KOPT-K1 (cell line): ENCODE data around the gene ERVV-1.
"Not testable (repeated sequence)": the region's sequence is repeated elsewhere in the genome, so short reads cannot be mapped to it uniquely, and the experiment has no call there.

Source experiments
- H3K27ac ChIP-seq: fragments of 200-600 bp; sonication (generic); 2 replicates; pipeline ENCODE4 v1.5.1; 2016; ENCODE audit warnings: antibody characterized with exemption, mild to moderate bottlenecking, low read depth, low read length; ENCODE audit not compliant: poor library complexity, severe bottlenecking
- H3K36me3 ChIP-seq: fragments of 200-600 bp; sonication (generic); 2 replicates; pipeline ENCODE4 v1.5.1; 2017; ENCODE audit warnings: antibody characterized with exemption, mild to moderate bottlenecking, low read length, moderate library complexity; ENCODE audit not compliant: insufficient read depth
- H3K9me3 ChIP-seq: fragments of 200-600 bp; sonication (generic); 2 replicates; pipeline ENCODE4 v1.5.1; 2017; ENCODE audit warnings: antibody characterized with exemption, low read length, mild to moderate bottlenecking; ENCODE audit not compliant: insufficient read depth, poor library complexity, severe bottlenecking

ERVV-1 gene, protein sequence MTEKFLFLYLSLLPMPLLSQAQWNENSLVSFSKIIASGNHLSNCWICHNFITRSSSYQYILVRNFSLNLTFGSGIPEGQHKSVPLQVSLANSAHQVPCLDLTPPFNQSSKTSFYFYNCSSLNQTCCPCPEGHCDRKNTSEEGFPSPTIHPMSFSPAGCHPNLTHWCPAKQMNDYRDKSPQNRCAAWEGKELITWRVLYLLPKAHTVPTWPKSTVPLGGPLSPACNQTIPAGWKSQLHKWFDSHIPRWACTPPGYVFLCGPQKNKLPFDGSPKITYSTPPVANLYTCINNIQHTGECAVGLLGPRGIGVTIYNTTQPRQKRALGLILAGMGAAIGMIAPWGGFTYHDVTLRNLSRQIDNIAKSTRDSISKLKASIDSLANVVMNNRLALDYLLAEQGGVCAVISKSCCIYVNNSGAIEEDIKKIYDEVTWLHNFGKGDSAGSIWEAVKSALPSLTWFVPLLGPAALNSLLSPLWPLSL

DNA sequence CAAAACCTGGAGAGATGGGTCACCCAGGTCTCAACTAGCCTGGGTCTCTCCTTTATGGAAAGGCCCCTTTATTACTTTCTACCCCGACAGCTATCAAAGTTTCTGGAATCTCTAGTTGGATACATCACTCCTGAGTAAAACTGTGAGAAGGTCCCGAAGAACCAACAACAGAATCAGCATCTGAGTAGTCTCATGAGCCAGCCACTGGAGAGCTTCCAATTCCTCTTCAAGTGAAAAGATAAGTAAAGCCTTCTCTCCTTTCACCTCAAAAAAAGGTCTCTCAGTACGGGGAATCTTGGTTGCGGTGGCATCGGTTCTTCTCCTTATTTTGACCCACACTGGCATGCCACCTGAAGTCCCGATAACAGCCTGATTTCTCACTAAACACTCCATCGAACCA lies at the start of gene ERVV-1:
Gene ERVV-1, plus strand, starts transcription at position 301 of the 400 bp plus-strand sequence. CDS start 170 bp downstream, outside the sequence.
- Histone ChIP-seq H3K9me3 (peaks cover 35% of the 10 kb centered on the region), H3K36me3 (no peaks in the 10 kb centered on the region), H3K27ac (no peak within 1 kb of the TSS)

DNA sequence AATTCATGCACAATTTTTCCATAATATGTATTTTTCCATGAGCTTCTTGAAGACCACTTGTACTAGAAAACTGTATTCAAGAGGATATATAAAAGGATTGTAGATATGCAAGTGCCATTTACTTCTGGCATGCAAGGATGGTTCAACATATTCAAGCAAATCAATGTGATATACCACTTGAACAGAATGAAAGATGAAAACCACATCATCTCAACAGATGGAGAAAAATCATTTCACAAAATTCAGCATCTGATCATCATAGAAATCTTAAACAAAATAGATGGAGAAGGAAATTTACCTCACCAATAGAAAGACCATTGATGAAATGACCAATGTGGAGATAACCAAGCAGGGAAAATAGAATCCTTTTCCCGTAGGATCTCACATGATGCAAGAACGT lies 45.9 kb upstream of the ERVV-1 start:
- Histone ChIP-seq H3K27ac (no peak overlapping the region), H3K36me3 (no peaks in the 10 kb centered on the region)

DNA sequence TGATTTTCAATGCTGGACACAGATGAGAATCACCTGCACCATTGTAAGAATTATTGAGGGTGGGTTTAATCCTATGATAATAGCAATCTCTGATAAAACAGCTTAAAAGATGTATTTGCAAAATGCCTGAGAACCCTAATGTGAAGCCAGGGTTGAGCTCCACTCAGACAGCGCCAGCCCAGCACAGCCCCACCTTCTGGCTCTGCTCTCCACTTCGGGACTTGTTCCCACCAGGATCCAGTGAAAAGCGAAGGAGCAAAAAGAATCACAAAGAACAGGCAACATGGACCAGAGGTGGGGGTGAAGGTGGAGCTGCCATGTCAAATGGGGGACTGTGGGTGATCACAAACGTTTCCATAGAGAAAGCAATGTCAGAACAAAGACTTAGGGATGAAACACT lies 32.4 kb upstream of the ERVV-1 start:
- Histone ChIP-seq H3K36me3 (no peaks in the 10 kb centered on the region), H3K27ac (no peak overlapping the region), H3K9me3 (peaks cover 22% of the 10 kb centered on the region)

More for the DNA sequence above, 45.9 kb upstream of the ERVV-1 start:
- peaks cover 39% of the 10 kb centered on the region for H3K9me3 ChIP-seq

DNA sequence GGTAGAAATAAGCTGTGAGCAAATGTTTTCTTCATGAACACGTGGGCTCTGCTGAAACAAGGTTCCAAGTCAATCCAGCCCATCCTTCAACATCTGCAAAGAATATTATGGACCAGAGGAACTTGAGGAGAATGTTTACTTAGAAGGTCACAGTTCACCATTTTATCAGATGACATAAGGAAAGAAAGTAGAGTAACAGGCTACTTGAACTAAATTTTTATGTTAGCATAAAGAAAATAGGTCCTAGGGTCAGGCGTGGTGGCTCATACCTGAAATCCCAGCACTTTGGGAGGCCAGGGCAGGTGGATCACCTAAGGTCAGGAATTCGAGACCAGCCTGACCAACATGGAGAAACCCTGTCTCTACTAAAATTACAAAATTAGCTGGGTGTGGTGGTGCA lies 30.6 kb upstream of the ERVV-1 start:
- not testable (repeated sequence) for H3K27ac ChIP-seq, H3K36me3 ChIP-seq
- H3K9me3 ChIP-seq: peaks cover 37% of the 10 kb centered on the region

DNA sequence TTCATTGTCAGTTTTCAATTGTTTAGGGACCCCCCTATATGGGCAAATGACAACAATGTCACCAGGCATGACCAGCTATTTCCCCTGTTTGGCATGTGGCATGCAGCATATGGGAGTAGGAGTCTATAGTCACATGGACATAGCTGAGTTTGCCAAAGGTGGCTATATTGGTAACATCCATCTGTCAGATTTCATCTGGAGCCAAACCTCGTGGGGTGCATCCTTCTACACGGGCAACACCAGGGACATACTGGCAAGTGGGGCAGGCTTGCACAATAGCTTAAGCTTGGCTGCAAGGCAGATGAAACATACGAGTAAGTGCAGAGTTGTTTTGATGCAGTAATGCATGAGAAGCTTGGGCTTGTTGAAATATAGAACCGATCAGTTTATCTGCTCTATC lies 26.5 kb upstream of the ERVV-1 start:
- H3K27ac ChIP-seq: no peak overlapping the region
- H3K9me3 ChIP-seq: peaks cover 37% of the 10 kb centered on the region
- no peaks in the 10 kb centered on the region; the same call in 1 of the 2 replicates for H3K36me3 ChIP-seq

DNA sequence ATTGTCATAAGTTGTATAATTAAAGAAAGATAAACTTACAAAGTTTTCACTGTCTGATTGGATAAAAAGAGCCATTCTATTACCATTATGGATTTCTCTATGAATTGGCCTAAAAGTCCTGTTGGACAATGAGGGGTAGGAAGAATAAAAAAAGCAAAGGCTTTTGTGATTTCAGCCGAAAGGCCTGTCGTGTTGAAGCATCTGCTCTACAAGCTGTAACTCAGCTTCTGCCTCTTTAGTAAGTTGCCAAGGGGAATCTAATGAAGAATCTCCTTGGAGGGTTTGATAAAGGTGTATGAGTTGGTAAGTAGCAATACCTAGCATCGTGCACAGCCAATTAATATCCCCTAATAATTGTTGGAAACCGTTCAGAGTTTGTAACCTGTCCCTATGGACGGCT lies 25.2 kb upstream of the ERVV-1 start:
- Histone ChIP-seq H3K36me3 (no peaks in the 10 kb centered on the region; the same call in 1 of the 2 replicates), H3K27ac (no peak overlapping the region), H3K9me3 (peaks cover 37% of the 10 kb centered on the region)

DNA sequence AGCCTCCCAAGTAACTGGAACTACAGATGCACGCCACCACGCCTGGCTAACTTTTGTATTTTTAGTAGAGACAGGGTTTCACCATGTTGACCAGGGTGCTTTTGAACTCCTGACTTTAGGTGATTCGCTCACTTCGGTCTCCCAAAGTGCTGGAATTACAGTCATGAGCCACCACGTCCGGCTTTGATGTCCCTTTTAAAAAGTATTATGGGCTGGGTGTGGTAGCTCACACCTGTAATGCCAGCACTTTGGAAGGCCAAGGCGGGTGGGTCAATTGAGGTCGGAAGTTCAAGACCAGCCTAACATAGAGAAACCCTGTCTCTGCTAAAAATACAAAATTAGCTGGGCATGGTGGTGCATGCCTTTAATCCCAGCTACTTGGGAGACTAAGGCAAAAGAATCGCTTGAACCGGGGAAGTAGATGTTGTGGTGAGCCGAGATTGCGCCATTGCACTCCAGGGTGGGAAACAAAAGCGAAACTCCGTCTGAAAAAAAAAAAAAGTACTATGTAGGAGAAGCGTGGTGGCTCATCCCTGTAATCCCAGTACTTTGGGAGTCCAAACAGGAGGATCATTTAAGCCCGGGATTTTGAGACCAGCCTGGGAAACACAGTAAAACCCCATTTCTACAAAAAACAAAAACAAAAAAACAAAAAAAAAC lies 22.8 kb upstream of the ERVV-1 start:
- Histone ChIP-seq H3K9me3 (peaks cover 19% of the 10 kb centered on the region), H3K27ac (no peak overlapping the region), H3K36me3 (no peaks in the 10 kb centered on the region; the same call in 1 of the 2 replicates)

DNA sequence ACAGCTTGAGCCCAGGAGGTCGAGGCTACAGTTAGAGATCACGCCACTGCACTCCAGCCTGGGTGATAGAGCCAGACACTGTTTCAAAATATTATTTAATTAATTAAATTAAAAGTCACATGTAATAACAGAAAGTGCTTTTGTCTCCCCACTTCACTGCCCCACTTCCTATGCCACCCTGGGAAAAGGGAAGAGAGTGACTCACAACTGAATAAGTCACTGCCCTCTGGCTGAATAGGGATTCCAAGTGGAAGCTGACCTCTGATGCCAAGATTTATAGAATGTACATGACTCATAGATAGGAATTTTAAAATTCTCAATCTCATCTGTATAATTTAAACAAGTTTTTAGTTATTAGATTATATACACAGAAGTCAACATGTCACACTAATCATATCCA lies 22.2 kb upstream of the ERVV-1 start:
- no peak overlapping the region for H3K27ac ChIP-seq
- no peaks in the 10 kb centered on the region; the same call in 1 of the 2 replicates for H3K36me3 ChIP-seq
- H3K9me3 ChIP-seq: peaks cover 13% of the 10 kb centered on the region

DNA sequence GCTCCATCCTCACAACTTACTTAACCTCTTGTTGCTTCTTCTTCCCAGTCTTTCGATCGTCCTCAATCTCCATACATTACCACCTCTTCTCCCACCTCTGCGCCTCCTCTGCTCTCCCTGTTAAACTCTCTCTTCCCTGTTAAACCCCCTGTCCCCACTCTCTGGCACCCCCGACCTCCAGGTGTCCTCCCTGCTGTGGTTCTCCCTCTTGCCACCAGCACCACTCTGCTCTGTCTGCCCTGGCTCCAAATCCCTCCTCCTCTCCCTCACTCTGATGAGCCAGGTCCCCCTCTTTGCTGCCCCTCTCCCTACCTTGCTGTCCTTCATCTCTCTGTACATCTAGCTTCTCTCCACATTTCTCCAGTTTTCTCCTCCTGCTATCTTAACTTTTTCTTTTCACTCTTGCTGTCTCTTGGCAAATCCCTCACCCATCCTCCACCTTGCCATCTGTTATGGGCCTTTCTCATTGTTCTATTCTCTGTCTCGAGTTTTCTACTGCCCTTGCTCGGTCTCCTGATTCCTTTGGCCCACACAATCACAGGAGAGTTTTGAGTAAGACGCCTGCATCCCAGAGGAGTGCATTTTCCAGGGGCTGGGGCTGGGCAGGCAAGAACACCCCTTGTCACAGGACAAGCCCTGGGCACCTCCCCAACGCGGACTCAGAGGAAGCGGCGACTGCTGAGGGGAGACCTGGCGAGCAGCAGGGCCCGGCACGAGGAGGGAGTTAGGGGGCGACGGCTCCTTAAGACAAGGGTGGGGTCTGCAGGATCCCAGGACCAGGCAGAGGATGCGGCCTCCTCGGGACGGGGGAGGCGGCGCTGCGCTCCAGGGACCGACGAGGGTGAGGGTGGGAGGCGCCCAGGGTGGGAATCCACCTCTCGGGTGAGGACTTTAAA lies 21.4 kb upstream of the ERVV-1 start:
- Histone ChIP-seq H3K36me3 (no peaks in the 10 kb centered on the region; the same call in 1 of the 2 replicates), H3K27ac (no peak overlapping the region), H3K9me3 (peaks cover 5% of the 10 kb centered on the region)

DNA sequence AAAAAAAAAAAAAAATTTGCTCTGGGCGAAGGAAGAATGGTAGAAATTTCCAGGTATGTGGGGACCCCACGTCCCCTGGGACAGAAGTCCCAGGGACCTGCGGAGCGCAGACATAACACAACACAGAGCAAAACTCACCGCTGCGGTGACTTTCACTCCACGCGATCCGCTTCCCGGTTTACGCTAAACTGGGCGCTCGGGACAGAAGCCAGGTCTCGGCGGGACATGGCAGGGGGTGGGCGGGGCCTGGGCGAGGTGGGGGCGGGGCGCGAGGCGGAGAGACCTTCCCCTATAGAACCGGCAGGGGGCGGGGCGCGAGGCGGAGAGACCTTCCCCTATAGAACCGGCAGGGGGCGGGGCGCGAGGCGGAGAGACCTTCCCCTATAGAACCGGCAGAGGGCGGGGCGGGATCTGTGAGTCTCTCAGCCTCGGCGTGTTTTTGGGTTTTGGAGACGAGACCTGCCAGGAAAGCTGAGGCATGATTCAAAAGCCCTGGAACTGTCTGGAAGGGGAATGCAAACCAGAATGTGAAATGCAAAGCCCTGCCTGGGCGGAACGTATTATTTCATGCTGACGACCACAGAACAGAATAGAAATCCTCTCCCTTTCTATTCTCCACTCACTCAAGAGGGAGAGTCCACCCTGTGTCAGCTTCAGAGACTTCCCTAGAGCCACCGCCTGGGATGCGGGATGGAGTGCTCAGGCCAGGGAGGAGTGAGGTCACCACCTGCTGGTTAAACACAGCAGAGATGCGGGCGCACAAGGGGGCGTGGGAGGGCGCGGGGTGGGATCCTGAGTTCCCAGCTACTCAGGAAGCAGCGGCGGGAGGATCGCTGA lies 20.2 kb upstream of the ERVV-1 start:
- H3K27ac ChIP-seq: peak overlapping the region; percentile 15
- H3K9me3 ChIP-seq: no peaks in the 10 kb centered on the region
- no peaks in the 10 kb centered on the region; the same call in 1 of the 2 replicates for H3K36me3 ChIP-seq

DNA sequence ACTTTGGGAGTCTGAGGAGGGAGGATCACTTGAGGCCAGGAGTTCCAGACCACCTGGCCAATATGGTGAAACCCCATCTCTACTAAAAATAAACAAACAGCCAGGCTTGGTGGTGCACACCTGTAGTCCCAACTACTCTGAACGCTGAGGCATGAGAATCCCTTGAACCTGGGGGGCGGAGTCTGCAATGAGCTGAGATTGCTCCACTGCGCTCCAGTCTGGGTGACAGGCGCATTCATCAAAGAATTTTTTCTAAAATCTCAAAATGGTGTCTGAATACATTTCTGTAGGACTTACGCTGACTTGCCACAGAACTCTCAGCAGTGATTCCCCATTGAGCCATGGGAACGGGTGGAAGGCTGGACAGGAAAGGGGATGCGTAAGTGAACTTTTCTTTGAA lies 18.0 kb upstream of the ERVV-1 start:
- H3K36me3 ChIP-seq: no peaks in the 10 kb centered on the region
- H3K9me3 ChIP-seq: no peaks in the 10 kb centered on the region
- H3K27ac ChIP-seq: no peak overlapping the region

DNA sequence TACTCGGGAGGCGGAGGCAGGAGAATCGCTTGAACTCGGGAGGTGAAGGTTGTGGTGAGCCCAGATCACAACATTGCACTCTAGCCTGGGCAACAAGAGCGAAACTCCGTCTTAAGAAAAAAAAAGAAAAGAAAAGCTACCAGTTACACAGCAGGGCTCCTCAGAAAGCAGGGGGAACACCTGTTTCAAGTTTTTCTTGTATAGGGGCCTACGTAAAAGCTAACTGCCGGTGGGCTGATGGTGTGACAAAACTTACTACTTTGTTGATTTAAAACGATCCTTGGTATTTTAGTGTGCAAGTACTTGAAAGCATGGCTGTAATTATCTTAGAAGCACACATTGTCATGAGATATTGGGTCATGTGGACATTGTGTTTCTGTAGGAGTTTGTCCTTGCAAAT lies 15.7 kb upstream of the ERVV-1 start:
- H3K9me3 ChIP-seq: no peaks in the 10 kb centered on the region
- no peak overlapping the region for H3K27ac ChIP-seq
- no peaks in the 10 kb centered on the region for H3K36me3 ChIP-seq

DNA sequence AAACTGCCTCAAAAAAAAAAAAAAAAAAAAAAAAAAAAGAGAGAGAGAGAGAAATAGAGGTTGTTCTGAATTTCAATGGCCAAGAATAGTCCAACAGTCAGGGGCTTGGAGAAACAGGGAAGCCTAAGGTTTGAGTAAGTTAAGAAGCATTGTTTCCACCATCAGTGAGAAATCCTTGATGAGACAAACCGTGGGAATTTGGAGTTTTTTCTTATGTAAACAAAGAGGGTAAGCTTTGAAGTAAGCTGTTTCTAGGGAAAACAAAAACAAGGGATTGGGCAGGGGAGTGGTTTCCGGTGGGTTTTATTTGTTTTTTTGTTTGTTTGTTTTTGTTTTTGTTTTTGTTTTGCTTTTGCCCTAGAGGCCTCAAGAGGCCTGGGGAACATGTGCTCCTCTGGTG lies 11.2 kb upstream of the ERVV-1 start:
- no peaks in the 10 kb centered on the region for H3K36me3 ChIP-seq
- H3K27ac ChIP-seq: no peak overlapping the region
- no peaks in the 10 kb centered on the region for H3K9me3 ChIP-seq

DNA sequence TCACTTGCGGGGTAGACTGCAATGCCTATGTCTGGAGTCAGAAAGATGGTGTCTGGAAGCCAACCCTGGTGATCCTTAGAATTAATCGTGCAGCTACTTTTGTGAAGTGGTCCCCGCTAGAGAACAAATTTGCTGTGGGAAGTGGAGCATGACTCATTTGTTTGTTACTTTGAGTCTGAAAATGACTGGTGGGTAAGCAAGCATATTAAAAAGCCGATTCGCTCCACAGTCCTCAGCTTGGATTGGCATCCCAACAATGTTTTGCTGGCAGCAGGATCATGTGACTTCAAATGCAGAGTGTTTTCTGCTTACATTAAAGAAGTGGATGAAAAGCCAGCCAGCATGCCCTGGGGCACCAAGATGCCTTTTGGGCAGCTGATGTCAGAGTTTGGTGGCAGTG lies 9.5 kb upstream of the ERVV-1 start:
- H3K27ac ChIP-seq: no peak overlapping the region
- H3K9me3 ChIP-seq: peaks cover 9% of the 10 kb centered on the region
- no peaks in the 10 kb centered on the region for H3K36me3 ChIP-seq
